Neural progenitor cell (in vitro differentiated cells): ENCODE data around the gene RAET1E.

Experiments used
- EZH2 ChIP-seq: fragments of 200-600 bp; sonication (generic); IDR thresholded peaks from 2 replicates; pipeline ENCODE4 v1.6.1; 2017; ENCODE audit warnings: antibody characterized with exemption, mild to moderate bottlenecking, moderate library complexity
- EZH2phosphoT487 ChIP-seq: fragments of 200-600 bp; sonication (generic); IDR thresholded peaks from 2 replicates; pipeline ENCODE4 v1.6.1; 2017; ENCODE audit warnings: antibody characterized with exemption
- TF ChIP-seq, protein P1 (sequence below): fragments of 200-600 bp; sonication (generic); IDR thresholded peaks from 2 replicates; pipeline ENCODE4 v1.5.1; 2017; ENCODE audit warnings: antibody characterized with exemption, mild to moderate bottlenecking

DNA sequence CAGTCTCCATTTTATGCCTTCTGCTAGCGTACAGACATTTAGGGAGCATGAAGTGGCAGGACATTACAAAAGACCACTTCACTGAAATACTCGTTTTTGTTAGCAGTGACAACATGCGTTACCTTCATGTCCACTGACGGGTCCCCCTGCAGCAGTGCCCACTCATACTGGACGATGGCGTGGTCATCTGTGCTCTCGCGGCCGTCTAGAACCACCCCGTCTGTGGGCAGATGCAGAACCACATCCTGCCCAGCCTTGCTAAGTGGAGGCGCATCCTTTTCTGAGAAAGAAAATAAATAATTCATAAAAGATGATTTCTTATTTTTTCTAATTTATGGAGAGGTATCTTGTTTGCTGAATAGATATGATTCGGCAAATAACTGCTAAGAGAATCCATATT is 45.0 kb downstream of the RAET1E start:
- TF ChIP-seq, protein P1, sequence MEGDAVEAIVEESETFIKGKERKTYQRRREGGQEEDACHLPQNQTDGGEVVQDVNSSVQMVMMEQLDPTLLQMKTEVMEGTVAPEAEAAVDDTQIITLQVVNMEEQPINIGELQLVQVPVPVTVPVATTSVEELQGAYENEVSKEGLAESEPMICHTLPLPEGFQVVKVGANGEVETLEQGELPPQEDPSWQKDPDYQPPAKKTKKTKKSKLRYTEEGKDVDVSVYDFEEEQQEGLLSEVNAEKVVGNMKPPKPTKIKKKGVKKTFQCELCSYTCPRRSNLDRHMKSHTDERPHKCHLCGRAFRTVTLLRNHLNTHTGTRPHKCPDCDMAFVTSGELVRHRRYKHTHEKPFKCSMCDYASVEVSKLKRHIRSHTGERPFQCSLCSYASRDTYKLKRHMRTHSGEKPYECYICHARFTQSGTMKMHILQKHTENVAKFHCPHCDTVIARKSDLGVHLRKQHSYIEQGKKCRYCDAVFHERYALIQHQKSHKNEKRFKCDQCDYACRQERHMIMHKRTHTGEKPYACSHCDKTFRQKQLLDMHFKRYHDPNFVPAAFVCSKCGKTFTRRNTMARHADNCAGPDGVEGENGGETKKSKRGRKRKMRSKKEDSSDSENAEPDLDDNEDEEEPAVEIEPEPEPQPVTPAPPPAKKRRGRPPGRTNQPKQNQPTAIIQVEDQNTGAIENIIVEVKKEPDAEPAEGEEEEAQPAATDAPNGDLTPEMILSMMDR, result no peak
- TF ChIP-seq EZH2phosphoT487, result no peak
- TF ChIP-seq EZH2, result no peak
